GF-D8 (cell line): Measurements from ENCODE around the gene SMYD1.
"Not testable (repeated sequence)": the region's sequence is repeated elsewhere in the genome, so short reads cannot be mapped to it uniquely, and the experiment has no call there.

ENCODE experiments used
- DNase-seq: peaks from one replicate; lab custom pipeline; 2025; lab: John Stamatoyannopoulos, UW

SMYD1 gene

DNA sequence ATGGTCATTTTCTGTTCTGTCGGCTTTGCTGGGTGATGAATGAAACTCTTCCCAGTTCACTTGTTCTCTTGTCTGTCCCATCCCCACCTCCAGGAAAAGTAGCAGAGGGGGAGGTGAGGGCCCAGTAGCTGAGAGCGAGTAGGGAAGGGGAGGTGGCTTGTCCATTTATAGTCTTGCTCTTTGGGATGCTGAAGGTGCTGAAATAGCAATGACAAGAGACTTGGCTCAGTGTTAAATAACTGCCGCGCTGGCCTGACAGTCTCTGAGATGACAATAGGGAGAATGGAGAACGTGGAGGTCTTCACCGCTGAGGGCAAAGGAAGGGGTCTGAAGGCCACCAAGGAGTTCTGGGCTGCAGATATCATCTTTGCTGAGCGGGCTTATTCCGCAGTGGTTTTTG lies at the start of gene SMYD1:
Gene SMYD1 (plus strand): TSS at position 228 of the 400 bp plus-strand sequence. CDS start 40 bp downstream, at position 268.
- no peak for DNase-seq

DNA sequence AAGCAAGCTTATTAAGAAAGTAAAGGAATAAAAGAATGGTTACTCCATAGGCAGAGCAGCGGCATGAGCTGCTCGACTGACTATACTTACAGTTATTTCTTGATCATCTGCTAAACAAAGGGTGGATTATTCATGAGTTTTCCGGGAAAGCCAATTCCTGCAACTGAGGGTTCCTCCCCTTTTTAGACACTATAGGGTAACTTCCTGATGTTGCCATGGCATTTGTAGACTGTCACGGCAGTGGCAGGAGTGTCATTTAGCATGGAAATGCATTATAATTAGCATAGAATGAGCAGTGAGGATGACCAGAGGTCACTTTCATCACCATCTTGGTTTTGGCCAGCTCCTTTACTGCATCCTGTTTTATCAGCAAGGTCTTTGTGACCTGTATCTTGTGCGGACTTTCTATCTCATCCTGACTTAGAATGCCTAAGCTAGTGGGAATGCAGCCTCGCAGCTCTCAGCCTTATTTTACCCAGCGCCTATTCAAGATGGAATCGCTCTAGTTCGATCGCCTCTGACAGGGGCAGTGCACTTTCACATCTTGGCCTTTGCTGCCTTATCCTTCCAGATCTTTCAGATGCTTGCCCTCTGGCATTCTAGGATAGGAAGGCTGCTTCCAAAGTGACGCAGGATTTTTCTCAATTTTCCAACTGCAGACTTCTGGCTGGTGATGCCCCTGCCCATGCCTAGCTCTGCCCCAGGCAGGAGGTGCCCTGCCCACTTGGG lies 49.4 kb upstream of the SMYD1 start:
- DNase-seq = peak; percentile 37

DNA sequence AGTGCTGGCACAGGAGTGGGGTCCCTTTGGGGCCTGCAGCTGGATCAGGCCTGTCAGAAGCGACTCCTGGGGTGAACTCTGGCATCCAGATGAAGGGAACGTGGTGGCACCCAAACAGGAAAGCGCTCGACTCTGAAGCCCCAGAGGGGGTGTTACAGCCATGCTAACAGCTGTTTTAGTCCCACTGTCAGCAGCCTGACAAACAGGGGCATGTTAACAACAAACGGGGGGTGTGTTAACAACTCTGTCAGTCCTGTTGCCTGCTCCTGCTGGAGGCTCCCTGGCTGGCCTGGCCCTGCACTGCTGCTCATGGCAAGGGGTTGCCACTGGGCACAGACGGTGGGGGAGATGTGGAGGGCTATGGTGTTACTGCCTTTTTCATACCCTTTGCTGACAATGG lies 48.7 kb upstream of the SMYD1 start:
- no peak for DNase-seq

DNA sequence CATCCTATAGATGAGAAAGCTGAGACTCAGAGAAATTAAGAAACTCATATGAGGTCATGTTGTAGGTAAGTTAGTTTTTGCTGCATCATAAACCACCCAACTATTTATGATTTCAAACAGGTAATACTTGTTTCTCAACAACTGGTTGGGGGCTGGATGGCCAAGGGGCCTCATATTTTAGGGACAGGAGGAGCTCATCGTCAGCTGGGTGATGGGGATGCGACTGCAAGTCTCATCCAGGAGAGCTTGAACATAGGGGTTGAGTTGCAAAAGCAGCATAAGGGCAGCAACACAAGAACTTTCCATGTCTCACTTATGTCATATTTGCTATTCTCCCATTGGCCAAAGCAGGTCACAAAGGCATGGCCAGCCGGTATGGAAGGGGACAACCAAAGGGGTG lies 47.6 kb upstream of the SMYD1 start:
- no peak for DNase-seq

DNA sequence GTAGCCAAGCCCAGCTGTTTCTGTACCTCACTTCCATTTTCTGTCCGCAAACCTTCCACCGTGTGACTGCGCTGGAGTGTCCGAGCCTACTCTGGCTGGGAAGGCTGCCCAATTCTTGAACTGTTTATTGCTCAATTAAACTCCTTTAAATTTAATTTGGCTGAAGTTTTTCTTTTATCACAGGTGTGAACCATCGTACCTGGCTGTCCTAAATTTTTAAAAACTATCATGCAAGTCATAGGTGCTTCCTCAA lies 45.0 kb upstream of the SMYD1 start:
- no peak for DNase-seq

- no peak for DNase-seq
Measured at GRCh38 chr2:88024509-88024908, 43.1 kb upstream of the SMYD1 start.

- no peak for DNase-seq
Measured at GRCh38 chr2:88027697-88028389, 39.8 kb upstream of the SMYD1 start.

DNA sequence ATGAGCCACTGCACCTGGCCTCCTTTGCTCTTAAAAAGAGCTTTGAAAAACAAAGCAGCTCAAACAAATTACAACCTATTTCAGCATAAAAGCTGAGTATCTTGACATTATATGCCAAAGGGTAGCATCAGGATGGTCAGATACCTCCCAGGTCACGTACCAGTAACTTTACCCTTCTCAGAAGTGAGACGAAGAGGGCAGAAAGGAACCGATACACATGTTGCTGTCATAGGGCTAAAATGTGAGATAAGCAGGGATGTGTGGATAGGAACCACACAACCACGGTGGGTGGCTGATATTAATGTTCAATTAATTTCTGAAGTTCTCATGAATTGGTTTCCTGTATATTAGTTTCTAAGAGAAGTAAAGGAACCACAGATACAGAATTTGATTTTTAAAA lies 38.7 kb upstream of the SMYD1 start:
- no peak for DNase-seq

DNA sequence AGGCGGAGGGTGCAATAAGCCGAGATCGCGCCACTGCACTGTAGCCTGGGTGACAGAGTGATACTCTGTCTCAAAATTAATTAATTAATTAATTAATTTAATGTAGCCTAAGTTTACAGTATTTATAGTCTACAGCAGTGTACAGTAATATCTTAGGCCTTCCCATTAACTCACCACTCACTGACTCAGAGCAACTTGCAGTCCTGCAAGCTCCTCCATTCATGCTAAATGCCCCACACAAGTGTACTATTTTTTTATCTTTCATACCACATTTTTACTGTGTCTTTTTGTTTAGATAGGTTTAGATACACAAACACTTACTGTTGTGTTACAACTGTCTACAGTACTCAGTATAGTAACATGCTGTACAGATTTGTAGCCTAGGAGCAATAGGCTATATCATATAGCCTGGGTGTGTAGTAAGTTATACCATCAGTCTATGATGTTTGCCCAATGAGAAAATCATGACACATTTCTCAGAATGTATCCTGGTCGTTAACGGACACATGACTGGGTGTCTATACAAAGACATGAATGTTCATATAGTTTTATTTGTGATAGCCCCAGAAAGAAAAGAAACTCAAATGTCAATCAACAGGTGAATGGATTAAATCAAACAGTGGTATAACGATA lies 35.4 kb upstream of the SMYD1 start:
- DNase-seq = no peak

DNA sequence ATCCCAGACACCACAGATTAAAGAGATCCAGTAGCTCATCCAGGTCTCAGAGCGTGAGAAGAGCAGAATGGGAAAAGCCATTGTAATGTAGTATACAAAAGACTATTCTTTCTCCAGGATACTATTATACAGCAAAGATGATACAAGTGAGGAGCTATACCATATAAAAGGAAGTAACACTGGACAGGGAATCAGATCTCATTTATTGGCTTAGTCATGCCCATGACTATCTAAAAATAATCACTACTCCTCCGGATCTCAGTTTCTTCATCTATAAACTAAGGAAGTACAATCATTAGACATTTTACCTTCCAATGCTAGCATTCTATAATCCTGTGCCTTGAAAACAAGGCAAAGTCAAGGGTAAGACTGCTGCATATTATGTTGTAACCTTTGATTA lies 31.4 kb upstream of the SMYD1 start:
- no peak for DNase-seq

DNA sequence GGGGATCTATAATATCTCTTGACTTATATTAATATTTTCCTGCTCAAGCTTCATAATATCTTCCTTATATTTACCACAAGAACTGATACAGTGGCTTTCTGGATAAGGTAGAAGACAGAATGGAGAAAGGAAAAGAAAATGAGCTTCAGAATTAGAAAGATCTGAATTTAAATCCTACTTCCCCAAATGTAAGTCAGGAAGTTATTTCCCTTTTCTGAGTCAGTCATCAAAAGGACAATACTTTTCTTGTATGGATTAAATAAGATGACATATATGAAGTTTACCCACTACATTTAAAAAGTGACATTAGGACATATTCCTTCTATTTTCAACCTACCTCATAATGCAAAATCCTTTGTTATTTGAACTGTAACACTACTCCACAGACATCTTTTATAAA lies 31.0 kb upstream of the SMYD1 start:
- DNase-seq = no peak

DNA sequence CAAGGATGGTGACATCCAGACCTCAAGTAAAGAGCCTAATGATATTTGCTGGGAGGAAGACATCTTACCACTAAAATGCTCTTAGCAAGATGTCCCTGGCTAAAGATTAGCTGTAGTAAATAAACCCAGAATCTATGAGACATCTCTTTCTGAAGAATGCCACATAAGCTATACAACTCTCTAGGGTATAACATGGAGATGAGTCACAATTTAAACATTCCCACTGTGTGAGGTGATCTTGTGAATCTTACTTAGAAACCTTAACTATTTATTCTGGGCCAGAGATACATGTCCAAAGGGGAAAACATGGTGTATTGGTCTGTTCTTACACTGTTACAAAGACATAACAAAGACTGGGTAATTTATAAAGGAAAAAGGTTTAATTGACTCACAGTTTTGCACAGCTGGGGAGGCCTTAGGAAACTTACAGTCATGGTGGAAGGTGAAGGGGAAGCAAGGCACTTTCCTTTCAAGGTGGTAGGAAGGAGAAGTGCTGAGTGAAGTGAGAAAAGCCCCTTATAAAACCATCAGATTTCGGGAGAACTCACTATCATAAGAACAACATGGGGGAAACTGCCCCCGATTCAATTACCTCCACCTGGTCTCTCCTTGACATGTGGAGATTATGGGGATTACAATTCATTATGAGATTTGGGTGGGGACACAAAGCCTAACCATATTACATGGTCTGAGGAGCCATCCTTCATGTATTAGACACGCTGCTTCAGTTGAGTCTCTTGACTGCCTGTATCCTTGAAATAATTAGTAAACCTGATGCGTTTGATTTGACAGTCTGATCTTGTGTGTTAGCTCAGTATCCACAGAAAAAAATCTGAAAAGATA lies 29.1 kb upstream of the SMYD1 start:
- no peak for DNase-seq

DNA sequence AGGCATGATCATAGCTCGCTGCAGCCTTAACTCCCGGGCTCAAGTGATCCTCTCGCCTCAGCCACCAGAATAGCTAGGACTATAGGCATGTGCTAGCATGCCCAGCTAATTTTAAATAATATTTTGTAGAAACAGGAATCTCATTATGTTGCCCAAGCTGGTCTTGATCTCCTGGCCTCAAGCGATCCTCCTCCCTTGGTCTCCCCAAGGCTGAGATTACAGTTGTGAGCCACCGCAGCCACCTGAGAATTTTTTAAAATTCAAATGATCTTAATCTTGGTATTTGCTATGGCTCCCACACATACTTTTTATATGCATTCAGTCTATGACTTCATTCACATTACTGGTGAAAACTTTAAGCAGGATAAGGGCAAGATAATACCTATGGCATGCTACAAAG lies 25.1 kb upstream of the SMYD1 start:
- no peak for DNase-seq

GRCh38 chr2:88045561-88045960 lies 22.1 kb upstream of the SMYD1 start:
- DNase-seq = not testable (repeated sequence)

- no peak for DNase-seq
Measured at GRCh38 chr2:88048541-88048940, 19.1 kb upstream of the SMYD1 start.

DNA sequence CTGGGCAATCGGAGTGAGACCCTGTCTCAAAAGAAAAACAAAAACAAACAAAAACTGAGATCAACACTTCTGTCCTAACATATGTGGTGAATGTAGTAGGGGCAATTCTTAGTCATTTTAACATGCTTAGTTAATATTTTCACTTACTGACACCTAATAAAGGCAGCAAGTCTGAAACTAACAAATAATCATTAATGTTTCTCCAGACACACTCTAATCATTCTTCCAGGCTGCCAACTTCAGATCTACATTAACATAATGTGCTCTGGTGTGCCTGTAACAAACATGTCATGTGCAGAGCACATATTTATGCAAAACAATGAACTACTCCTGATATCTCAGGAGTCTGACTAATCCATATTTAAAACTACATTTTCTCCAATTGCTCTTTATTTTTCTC lies 18.0 kb upstream of the SMYD1 start:
- DNase-seq = no peak

DNA sequence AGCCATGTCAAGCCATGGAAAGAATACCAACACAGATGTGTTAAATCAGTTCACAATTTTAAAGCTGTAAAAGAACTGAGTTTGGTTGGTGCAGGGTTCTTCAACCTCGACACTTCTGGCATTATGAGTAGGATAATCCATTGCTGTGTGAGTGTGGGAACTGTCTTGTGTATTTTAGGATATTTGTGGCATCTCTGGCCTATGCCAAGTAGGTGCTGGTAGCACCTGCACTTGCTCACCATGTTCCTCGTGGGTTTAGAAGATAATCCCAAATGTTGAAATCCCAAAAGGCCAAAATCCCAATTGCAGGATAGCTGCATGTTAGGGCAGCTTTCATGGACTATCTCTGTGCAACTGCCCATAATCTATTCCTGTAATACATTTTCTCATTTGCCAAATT lies 15.8 kb upstream of the SMYD1 start:
- no peak for DNase-seq

DNA sequence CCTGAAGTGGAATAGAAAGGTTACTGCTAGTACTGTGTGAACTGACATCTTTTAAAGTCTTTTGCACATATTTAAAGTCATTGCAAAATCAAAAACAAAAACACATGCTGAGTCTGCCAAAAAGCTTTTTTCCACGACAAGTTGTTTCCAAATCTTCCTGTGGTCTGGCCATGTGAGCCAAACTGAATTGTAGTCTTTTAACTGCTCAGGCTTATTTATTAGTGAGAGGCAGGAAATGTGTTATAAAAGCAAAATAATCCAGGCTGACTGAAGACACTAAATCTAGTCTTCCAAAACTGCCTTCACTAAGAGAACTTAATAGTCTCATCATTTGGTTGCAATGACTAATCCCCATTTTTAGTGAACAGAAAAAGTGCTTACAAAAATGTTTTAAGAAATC lies 14.3 kb upstream of the SMYD1 start:
- peak; percentile 51 for DNase-seq

GRCh38 chr2:88053934-88054781 lies 13.5 kb upstream of the SMYD1 start:
- DNase-seq = no peak

DNA sequence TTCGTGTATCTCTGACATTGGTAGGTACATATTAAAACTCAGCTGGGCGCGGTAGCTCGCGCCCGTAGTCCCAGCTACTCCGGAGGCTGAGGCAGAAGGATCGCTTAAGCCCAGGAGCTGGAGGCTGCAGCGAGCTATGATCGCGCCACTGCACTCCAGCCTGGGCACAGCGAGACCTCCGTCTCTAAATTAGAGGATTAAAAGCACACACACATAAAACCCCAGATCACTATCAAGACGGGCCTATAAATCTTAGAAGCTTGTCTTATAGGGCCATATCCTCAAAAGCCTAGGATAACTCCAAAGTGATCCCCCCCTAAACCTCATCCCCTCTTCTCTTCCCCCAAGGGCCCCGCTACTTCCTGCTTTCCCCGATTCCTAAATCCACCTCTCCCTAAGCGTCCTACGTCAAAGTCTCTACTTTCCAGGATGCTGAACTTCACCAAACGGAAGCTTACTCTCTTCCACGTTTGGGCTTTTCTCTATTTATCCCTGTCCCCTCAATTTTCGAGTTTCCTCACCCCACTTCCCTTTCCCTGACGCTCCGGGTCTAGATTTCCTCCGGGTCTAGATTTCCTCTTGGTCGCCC lies 12.7 kb upstream of the SMYD1 start:
- DNase-seq = no peak

GRCh38 chr2:88055371-88056128 lies 12.1 kb upstream of the SMYD1 start, which contains the start of gene KRCC1:
TSS of gene KRCC1 (minus strand) at chr2:88055783. CDS start at chr2:88028563, 27,220 bp downstream.
- peak; percentile 89 for DNase-seq
